Measurements from ENCODE around the gene ELP5.

DNA sequence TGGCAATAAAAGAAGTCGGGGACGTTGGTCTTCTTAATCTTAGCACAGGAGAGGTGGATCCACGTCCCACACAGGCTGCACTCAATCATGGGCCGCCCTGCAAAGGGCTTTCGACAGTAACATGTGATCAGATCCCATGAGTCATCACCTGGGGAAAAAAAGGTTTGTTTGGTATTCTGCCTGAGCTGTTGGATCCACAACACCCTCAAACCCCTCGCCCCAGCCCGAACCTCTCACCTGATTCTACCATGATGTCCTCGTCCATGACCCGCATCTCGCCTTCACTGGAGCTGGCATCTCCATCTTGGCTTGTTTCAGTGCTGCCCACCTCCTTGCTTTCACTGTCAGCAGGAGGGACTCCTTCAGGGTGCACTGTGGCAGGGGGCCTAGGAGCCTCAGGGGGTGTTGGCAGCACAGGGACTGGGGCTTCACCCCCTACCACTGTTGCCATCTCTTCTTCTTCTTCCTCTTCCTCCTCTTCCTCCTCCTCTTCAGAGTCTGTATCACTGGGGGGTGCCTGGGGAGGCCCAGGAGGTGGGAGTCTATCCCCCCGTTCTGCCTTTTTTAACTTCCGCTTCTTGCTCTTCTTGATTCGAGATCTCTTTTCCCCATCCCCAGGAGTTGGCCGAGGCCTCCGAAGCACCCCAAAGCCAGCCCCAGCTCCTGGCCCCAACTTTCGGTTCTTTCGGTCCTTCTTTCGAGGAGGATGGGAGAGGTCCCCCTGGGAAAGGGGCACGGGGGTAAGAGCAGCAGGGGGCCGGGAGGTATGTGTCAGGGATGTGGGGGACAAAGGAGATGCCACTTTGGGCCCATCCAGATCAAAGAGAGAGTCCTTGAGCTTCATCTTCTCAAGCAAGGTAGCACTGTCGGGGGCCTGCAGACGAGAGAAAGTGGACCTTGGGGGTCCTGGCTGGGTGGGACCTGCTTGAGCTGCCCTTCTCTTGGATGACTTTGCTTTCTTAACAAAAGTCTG lies 16.0 kb upstream of the ELP5 start:
- TF ChIP-seq, protein P1, sequence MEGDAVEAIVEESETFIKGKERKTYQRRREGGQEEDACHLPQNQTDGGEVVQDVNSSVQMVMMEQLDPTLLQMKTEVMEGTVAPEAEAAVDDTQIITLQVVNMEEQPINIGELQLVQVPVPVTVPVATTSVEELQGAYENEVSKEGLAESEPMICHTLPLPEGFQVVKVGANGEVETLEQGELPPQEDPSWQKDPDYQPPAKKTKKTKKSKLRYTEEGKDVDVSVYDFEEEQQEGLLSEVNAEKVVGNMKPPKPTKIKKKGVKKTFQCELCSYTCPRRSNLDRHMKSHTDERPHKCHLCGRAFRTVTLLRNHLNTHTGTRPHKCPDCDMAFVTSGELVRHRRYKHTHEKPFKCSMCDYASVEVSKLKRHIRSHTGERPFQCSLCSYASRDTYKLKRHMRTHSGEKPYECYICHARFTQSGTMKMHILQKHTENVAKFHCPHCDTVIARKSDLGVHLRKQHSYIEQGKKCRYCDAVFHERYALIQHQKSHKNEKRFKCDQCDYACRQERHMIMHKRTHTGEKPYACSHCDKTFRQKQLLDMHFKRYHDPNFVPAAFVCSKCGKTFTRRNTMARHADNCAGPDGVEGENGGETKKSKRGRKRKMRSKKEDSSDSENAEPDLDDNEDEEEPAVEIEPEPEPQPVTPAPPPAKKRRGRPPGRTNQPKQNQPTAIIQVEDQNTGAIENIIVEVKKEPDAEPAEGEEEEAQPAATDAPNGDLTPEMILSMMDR (IDR thresholded peaks at IDR 0.05; ENCODE audit: low read depth, low read length, poor library complexity, severe bottlenecking) = no peak
- no peak for TF ChIP-seq EZH2phosphoT487 (IDR thresholded peaks at IDR 0.05; ENCODE audit: borderline replicate concordance, low read length)

Measured in DOHH2 (cell line).